SK-N-SH (cell line): ENCODE data around the gene CDKN1A.

Source experiments
- CTCF ChIP-seq: fragments of 200-600 bp; sonication (generic); IDR thresholded peaks from 2 replicates; pipeline ENCODE4 v1.6.1; 2017; ENCODE audit warnings: antibody characterized with exemption, mild to moderate bottlenecking, moderate library complexity
- FOSL2 ChIP-seq: IDR thresholded peaks from 2 replicates; pipeline ENCODE4 v1.4.0; 2012; ENCODE audit warnings: low read depth, mild to moderate bottlenecking, moderate library complexity, borderline replicate concordance
- MAX ChIP-seq: IDR thresholded peaks from 2 replicates; pipeline ENCODE4 v1.4.0; 2012; ENCODE audit warnings: low read depth
- MXI1 ChIP-seq: IDR thresholded peaks from 2 replicates; pipeline ENCODE4 v1.6.1; 2012; ENCODE audit warnings: mild to moderate bottlenecking, low read depth, low read length, improper control_type of control experiment
- NFIC ChIP-seq: IDR thresholded peaks from 2 replicates; pipeline ENCODE4 v1.4.0; 2012; ENCODE audit warnings: borderline replicate concordance
- POLR2AphosphoS5 ChIP-seq: IDR thresholded peaks from 2 replicates; pipeline ENCODE4 v1.6.1; 2012; ENCODE audit warnings: low read depth, low read length
- REST ChIP-seq: IDR thresholded peaks from 2 replicates; pipeline ENCODE4 v1.6.1; 2012; ENCODE audit warnings: mild to moderate bottlenecking, low read depth, low read length, moderate library complexity
- SIN3A ChIP-seq: IDR thresholded peaks from 2 replicates; pipeline ENCODE4 v1.6.1; 2012; ENCODE audit warnings: low read depth, mild to moderate bottlenecking, low read length, moderate library complexity, borderline replicate concordance
- SMC3 ChIP-seq: IDR thresholded peaks from 2 replicates; pipeline ENCODE4 v1.6.1; 2012; ENCODE audit warnings: low read depth, low read length, improper control_type of control experiment
- TCF12 ChIP-seq: IDR thresholded peaks from 2 replicates; pipeline ENCODE4 v1.4.0; 2012
- TEAD4 ChIP-seq: IDR thresholded peaks from 2 replicates; pipeline ENCODE4 v1.4.0; 2012; ENCODE audit warnings: mild to moderate bottlenecking, borderline replicate concordance; ENCODE audit not compliant: insufficient read depth
- USF1 ChIP-seq: IDR thresholded peaks from 2 replicates; pipeline ENCODE4 v1.4.0; 2012; ENCODE audit warnings: low read depth, borderline replicate concordance
- YY1 ChIP-seq: IDR thresholded peaks from 2 replicates; pipeline ENCODE4 v1.4.0; 2012; ENCODE audit warnings: low read depth, mild to moderate bottlenecking

GRCh38 chr6:36666287-36666686, 12.2 kb upstream of the CDKN1A start:
- TF ChIP-seq POLR2AphosphoS5: no peak
- no peak for TF ChIP-seq CTCF
- TF ChIP-seq MXI1: no peak
- TF ChIP-seq SIN3A: no peak
- no peak for TF ChIP-seq YY1
- no peak for TF ChIP-seq NFIC
- TF ChIP-seq TEAD4: no peak
- TF ChIP-seq REST: no peak
- no peak for TF ChIP-seq TCF12
- no peak for TF ChIP-seq FOSL2
- no peak for TF ChIP-seq MAX
- TF ChIP-seq SMC3: no peak
- TF ChIP-seq USF1: no peak
